CD4-positive, alpha-beta T cell (primary cell): ENCODE data around the gene MECR. TPM values are rescaled to one million over a fixed set of nuclear protein-coding genes. Genes with fewer than 3 reads are reported as not detected.

ENCODE experiments used
- ATAC-seq: fragments of 200-7000 bp; cut with Tn5 transposase; one replicate; pipeline ENCODE4 v1.10.0; 2022; ENCODE audit warnings: mild to moderate bottlenecking; ENCODE audit not compliant: poor library complexity
- CTCF ChIA-PET: fragments of 350-600 bp; sonication (Branson Sonifier 250); formaldehyde crosslinking; loops from one replicate; lab custom pipeline; 2021; ENCODE audit warnings: antibody characterized with exemption, inconsistent platforms; lab: Charles Lee
- POLR2A ChIA-PET: fragments of 350-600 bp; sonication (Branson Sonifier 250); formaldehyde crosslinking; loops from one replicate; lab custom pipeline; 2021; ENCODE audit warnings: antibody characterized with exemption, inconsistent platforms; lab: Charles Lee
- DNase-seq, 14 experiments: peaks; one replicate each; pipeline ENCODE4 v3.0.0-alpha.2; 2013 to 2020; ENCODE audit warnings: mixed read lengths in 2 of 14
- H3K27ac ChIP-seq, 2 donors: one replicate each; pipeline versions ENCODE4 v1.5.1 to v1.7.0; 2013; ENCODE audit warnings: low read length in 2 of 2, low read depth in 1 of 2, mild to moderate bottlenecking in 1 of 2
- H3K27me3 ChIP-seq, 2 experiments: 1 replicate in 1 of 2; 2 replicates in 1 of 2; pipeline versions ENCODE4 v1.6.1 to v1.7.0; 2013; ENCODE audit warnings: low read length in 2 of 2, control low read depth in 1 of 2, mild to moderate bottlenecking in 1 of 2, moderate library complexity in 1 of 2; ENCODE audit not compliant: insufficient read depth in 2 of 2, control insufficient read depth in 1 of 2
- H3K36me3 ChIP-seq: one replicate; pipeline ENCODE4 v1.6.1; 2013; ENCODE audit warnings: low read length, control low read depth; ENCODE audit not compliant: insufficient read depth
- H3K4me1 ChIP-seq: one replicate; pipeline ENCODE4 v1.6.1; 2013; ENCODE audit warnings: low read length, control low read depth; ENCODE audit not compliant: insufficient read depth
- H3K4me3 ChIP-seq: one replicate; pipeline ENCODE4 v1.5.1; 2013; ENCODE audit warnings: mild to moderate bottlenecking, low read length, moderate library complexity
- H3K9me3 ChIP-seq, 2 experiments: 1 replicate in 1 of 2; 2 replicates in 1 of 2; pipeline versions ENCODE4 v1.6.1 to v1.7.0; 2013; ENCODE audit warnings: low read length in 2 of 2, mild to moderate bottlenecking in 2 of 2, control low read depth in 1 of 2, moderate library complexity in 1 of 2; ENCODE audit not compliant: control insufficient read depth in 1 of 2, insufficient read depth in 1 of 2
- H3K27ac Mint-ChIP-seq: one replicate; pipeline ENCODE4 v1.8.0; 2020; ENCODE audit warnings: mixed read lengths
- H3K27me3 Mint-ChIP-seq: one replicate; pipeline ENCODE4 v1.8.0; 2021; ENCODE audit warnings: mixed read lengths
- H3K36me3 Mint-ChIP-seq: one replicate; pipeline ENCODE4 v1.8.0; 2021; ENCODE audit warnings: low read depth, mixed read lengths
- H3K4me1 Mint-ChIP-seq: one replicate; pipeline ENCODE4 v1.8.0; 2021; ENCODE audit warnings: low read depth, mixed read lengths
- H3K4me3 Mint-ChIP-seq: one replicate; pipeline ENCODE4 v1.8.0; 2020; ENCODE audit warnings: mild to moderate bottlenecking, mixed read lengths
- H3K9me3 Mint-ChIP-seq: one replicate; pipeline ENCODE4 v1.8.0; 2020; ENCODE audit warnings: mixed read lengths
- intact Hi-C, 2 experiments: fragments of 100-400 bp; cut with DNase I in 1 of 2; cut with micrococcal nuclease in 1 of 2; formaldehyde crosslinking; loops; one replicate each; pipeline versions ENCODE4 v1.15.1 to v1.9.0; 2023 to 2025; cut with DNase I, micrococcal nuclease
- total RNA-seq, 174 experiments: library from RNA in 2 of 174; stranded (reverse) in 2 of 174; gene quantifications; one replicate each; pipeline ENCODE4 v1.2.3 and lab custom pipeline; 2021 to 2026
- TF ChIP-seq, protein P1 (sequence below): fragments of 200-600 bp; IDR thresholded peaks from one replicate; pipeline ENCODE4 v1.8.0; 2022; ENCODE audit warnings: antibody characterized with exemption, mild to moderate bottlenecking

The MECR gene
- total RNA-seq, 2 experiments from 2014 or later: 5.5 to 6.6 TPM

GRCh38 chr1:29255134-29255666 is 24.5 kb upstream of the MECR start:
- ATAC-seq (no peak), DNase-seq (no peak)
- peaks cover 3% of the 10 kb centered on the region for H3K4me1 Mint-ChIP-seq
- H3K4me3 Mint-ChIP-seq: no peak overlapping the region
- TF ChIP-seq, protein P1, sequence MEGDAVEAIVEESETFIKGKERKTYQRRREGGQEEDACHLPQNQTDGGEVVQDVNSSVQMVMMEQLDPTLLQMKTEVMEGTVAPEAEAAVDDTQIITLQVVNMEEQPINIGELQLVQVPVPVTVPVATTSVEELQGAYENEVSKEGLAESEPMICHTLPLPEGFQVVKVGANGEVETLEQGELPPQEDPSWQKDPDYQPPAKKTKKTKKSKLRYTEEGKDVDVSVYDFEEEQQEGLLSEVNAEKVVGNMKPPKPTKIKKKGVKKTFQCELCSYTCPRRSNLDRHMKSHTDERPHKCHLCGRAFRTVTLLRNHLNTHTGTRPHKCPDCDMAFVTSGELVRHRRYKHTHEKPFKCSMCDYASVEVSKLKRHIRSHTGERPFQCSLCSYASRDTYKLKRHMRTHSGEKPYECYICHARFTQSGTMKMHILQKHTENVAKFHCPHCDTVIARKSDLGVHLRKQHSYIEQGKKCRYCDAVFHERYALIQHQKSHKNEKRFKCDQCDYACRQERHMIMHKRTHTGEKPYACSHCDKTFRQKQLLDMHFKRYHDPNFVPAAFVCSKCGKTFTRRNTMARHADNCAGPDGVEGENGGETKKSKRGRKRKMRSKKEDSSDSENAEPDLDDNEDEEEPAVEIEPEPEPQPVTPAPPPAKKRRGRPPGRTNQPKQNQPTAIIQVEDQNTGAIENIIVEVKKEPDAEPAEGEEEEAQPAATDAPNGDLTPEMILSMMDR: no peak
- H3K36me3 Mint-ChIP-seq: no peaks in the 10 kb centered on the region
- peaks cover 11% of the 10 kb centered on the region for H3K4me1 ChIP-seq
- H3K27ac ChIP-seq: no peak overlapping the region
- H3K36me3 ChIP-seq: no peaks in the 10 kb centered on the region
- H3K27me3 Mint-ChIP-seq: peaks cover 13% of the 10 kb centered on the region
- H3K27ac Mint-ChIP-seq: no peak overlapping the region
- no peaks in the 10 kb centered on the region for H3K9me3 Mint-ChIP-seq
- peaks cover 0 to 7% of the 10 kb centered on the region in 2 experiments for H3K9me3 ChIP-seq
- CTCF ChIA-PET: no interaction called here
- no peak overlapping the region for H3K4me3 ChIP-seq
- intact Hi-C loops: no loop called here
- H3K27me3 ChIP-seq: peaks cover 17 to 18% of the 10 kb centered on the region in 2 experiments
- POLR2A ChIA-PET: no interaction called here

- Histone ChIP-seq H3K27me3 (peaks cover 13 to 14% of the 10 kb centered on the region in 2 experiments), H3K4me1 (peaks cover 4% of the 10 kb centered on the region), H3K36me3 (no peaks in the 10 kb centered on the region), H3K27ac (no peak overlapping the region), H3K4me3 (no peak overlapping the region), H3K9me3 (peaks cover 0 to 4% of the 10 kb centered on the region in 2 experiments)
- CTCF ChIA-PET: no interaction called here
- H3K9me3 Mint-ChIP-seq: no peaks in the 10 kb centered on the region
- H3K27me3 Mint-ChIP-seq: peaks cover 9% of the 10 kb centered on the region
- DNase-seq: no peak
- TF ChIP-seq, protein P1: no peak
- H3K36me3 Mint-ChIP-seq: no peaks in the 10 kb centered on the region
- intact Hi-C loops: no loop called here
- H3K4me1 Mint-ChIP-seq: no peaks in the 10 kb centered on the region
- POLR2A ChIA-PET: no interaction called here
- ATAC-seq: no peak
- H3K4me3 Mint-ChIP-seq: no peak overlapping the region
- no peak overlapping the region for H3K27ac Mint-ChIP-seq
These were observed 23.6 kb upstream of the MECR start for GRCh38 chr1:29254346-29254745.

DNA sequence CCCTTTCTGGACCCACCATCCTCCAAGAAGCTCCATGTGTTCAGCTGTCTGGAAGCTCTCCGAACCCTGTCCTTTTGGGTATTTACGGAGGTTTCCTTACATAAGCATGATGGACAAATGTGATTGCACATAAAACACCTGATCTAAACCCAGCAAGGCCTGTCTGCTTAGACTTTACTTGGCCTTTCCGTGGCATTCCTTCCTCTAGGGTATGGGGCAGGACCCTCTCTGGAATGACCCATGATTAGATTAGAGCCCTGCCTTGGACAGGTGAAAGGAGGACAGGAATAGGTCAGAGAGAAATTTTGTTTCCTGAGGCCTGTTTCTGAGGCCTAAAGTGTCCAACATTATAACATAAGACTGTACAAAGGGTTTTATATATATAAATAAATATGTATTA is 22.4 kb upstream of the MECR start:
- H3K27ac ChIP-seq: no peak overlapping the region
- intact Hi-C loops: no loop called here
- CTCF ChIA-PET: no interaction called here
- Mint-ChIP-seq H3K36me3 (no peaks in the 10 kb centered on the region), H3K4me1 (no peaks in the 10 kb centered on the region), H3K9me3 (no peaks in the 10 kb centered on the region), H3K4me3 (no peak overlapping the region), H3K27ac (no peak overlapping the region), H3K27me3 (peaks cover 6% of the 10 kb centered on the region)
- DNase-seq: no peak
- ATAC-seq: no peak
- peaks cover 1 to 3% of the 10 kb centered on the region in 2 experiments for H3K27me3 ChIP-seq
- H3K36me3 ChIP-seq: no peaks in the 10 kb centered on the region
- peaks cover 0 to under 1% of the 10 kb centered on the region in 2 experiments for H3K9me3 ChIP-seq
- no peaks in the 10 kb centered on the region for H3K4me1 ChIP-seq
- H3K4me3 ChIP-seq: no peak overlapping the region
- TF ChIP-seq, protein P1: no peak
- POLR2A ChIA-PET: no interaction called here
